HG03521 (cell line): ENCODE measurements around the gene PHOX2A.
"Not testable (repeated sequence)": the region's sequence is repeated elsewhere in the genome, so short reads cannot be mapped to it uniquely, and the experiment has no call there.

Source experiments
- ATAC-seq: cut with Tn5 transposase; IDR thresholded peaks from one replicate; pipeline ENCODE4 v1.9.1; 2021; ENCODE audit warnings: mild to moderate bottlenecking, moderate library complexity; ENCODE audit not compliant: unreplicated experiment

PHOX2A gene

DNA sequence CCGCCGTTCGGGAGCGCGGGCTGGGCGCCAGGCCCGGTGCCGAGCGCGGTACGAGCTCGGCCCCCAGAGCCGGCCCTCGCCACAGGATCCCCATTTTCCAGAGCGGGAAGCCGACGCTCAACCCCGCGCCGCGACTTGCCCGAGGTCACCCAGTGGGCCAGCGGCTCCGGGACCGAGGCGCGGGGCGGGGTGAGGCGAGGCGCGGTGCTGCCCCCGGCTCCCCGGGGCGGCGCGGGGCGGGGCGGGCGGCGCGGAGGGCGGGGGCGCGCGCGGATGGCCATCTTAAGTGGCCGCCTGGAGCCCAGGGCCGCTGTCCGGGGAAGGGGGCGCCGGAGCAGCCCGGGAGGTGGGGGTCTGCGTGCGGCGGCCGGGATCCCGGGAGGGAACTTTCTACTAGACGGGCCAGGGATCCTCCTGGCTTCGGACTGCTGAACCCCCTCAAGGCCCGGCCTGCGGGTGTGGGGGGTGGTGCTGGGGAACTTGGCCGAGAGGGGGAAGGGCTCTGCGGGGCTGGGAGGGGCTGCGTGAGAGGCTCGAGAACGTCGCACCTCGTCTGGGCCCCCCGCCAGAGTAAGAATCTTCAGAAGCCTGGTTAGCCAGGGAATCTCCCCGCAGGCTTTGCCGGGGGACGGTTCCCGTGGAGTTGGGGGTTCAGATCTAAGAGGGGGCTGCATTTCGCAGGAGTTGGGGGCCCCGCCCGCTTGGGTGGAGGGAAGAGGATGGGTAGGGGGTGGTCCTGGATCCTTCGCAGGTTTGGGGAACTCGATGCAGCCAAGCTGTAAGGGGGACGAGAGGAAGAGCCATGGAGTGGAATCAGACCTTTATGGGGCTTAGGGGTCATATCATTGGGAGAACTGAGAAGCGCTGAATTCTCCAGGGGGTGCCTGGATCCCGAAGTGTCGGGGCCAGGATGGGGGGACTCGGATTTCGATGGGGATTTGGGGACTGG, 20.1 kb downstream of the PHOX2A start:
- peak; percentile 41 for ATAC-seq

GRCh38 chr11:72222907-72223614, 20.9 kb downstream of the PHOX2A start:
- peak; percentile 64 for ATAC-seq

GRCh38 chr11:72222106-72222891, 21.7 kb downstream of the PHOX2A start:
- no peak for ATAC-seq

- ATAC-seq: no peak
These were observed 22.4 kb downstream of the PHOX2A start for GRCh38 chr11:72221386-72222075.

DNA sequence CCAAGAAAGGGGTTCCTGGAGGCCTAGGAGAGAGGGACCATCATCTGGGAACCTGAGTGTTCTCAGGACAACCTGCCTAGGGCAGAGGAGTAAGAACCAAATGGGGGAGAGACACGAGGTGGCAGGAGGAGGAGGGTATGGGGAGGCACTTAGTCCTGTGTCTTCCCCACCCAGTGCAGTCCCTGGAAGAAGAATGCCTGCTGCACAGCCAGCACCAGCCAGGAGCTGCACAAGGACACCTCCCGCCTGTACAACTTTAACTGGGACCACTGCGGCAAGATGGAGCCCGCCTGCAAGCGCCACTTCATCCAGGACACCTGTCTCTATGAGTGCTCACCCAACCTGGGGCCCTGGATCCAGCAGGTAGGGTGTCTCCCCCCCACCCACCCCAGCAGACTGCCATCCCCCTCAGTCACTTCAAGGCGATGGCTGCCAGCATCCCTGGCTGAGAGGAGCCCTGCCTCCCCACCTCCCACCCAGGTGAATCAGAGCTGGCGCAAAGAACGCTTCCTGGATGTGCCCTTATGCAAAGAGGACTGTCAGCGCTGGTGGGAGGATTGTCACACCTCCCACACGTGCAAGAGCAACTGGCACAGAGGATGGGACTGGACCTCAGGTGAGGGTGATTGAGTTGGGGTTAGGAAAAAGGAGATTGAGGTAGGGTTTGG, 23.1 kb downstream of the PHOX2A start:
- no peak for ATAC-seq

GRCh38 chr11:72218251-72218745, 25.7 kb downstream of the PHOX2A start:
- no peak for ATAC-seq

- ATAC-seq: no peak
These were observed 26.1 kb downstream of the PHOX2A start for GRCh38 chr11:72217841-72218240.

DNA sequence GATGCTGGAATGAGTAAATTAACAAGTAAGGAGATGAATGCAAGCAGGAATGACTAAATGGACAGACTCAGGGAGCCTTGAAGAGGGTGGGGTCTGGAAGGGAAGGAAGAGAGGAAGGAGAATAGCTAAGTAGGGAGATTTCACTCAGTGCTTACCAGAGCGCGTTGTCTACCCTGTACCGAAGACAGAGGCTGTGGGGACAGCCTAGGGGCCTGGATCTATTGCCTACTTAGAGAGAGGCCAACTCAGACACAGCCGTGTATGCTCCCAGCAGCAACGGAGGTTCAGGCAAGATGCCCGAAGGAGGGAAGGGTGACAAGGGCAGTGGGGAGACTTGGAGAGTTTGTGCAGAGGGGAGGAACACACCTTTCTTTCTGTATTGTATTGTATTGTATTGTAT, 27.3 kb downstream of the PHOX2A start, which contains the start of gene FOLR2:
Gene FOLR2 (plus strand): TSS at position 157 of the 400 bp plus-strand sequence. CDS start 1,791 bp downstream, outside the sequence.
- no peak for ATAC-seq

- no peak for ATAC-seq
These were observed 34.9 kb downstream of the PHOX2A start for GRCh38 chr11:72209101-72209500.

- no peak for ATAC-seq
These were observed 35.7 kb downstream of the PHOX2A start for GRCh38 chr11:72208281-72208680.

- ATAC-seq: not testable (repeated sequence)
These were observed 37.2 kb downstream of the PHOX2A start for GRCh38 chr11:72206794-72207193.

- no peak for ATAC-seq
These were observed 39.1 kb downstream of the PHOX2A start for GRCh38 chr11:72204886-72205285.

DNA sequence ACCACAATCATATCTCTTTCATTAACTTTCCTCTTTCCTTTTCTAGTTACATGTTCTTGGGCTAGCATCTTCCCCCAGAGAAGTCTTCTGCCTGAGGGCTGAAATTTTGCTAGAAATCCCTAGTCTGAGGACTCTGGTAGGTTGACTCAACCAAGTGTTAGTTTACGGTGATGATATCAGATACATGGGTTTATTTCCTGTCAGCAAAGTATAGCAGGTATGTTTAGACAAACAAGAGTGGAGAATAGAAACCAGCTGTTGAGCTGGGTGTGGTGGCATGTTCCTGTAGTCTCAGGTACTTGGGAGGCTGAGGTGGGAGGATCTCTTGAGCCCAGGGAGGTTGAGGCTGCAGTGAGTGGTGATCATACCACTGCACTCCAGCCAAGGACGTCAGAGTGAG, 40.8 kb downstream of the PHOX2A start:
- ATAC-seq: no peak

- no peak for ATAC-seq
These were observed 41.4 kb downstream of the PHOX2A start for GRCh38 chr11:72202571-72202970.

DNA sequence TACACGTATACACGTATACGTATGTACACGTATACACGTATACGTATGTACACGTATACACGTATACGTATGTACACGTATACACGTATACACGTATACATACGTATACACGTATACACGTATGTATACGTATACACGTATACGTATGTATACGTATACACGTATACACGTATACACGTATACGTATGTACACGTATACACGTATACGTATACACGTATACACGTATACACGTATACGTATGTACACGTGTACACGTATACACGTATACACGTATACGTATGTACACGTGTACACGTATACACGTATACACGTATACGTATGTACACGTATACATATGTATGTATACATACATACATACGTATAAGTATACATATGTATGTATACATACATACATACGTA, 42.5 kb downstream of the PHOX2A start:
- ATAC-seq: not testable (repeated sequence)

DNA sequence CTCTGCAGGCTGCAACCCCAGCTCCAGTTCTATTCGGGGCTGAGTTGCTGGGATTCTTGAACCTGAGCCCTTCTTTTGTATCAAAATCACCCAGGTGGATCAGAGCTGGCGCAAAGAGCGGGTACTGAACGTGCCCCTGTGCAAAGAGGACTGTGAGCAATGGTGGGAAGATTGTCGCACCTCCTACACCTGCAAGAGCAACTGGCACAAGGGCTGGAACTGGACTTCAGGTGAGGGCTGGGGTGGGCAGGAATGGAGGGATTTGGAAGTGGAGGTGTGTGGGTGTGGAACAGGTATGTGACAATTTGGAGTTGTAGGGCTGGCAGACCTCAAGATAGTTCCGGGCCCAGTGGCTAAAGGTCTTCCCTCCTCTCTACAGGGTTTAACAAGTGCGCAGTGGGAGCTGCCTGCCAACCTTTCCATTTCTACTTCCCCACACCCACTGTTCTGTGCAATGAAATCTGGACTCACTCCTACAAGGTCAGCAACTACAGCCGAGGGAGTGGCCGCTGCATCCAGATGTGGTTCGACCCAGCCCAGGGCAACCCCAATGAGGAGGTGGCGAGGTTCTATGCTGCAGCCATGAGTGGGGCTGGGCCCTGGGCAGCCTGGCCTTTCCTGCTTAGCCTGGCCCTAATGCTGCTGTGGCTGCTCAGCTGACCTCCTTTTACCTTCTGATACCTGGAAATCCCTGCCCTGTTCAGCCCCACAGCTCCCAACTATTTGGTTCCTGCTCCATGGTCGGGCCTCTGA, 48.3 kb downstream of the PHOX2A start:
- no peak for ATAC-seq

GRCh38 chr11:72191961-72192381, 52.0 kb downstream of the PHOX2A start, which contains the start of gene FOLR1:
FOLR1 (plus strand) TSS chr11:72192140; CDS start chr11:72192174, 34 bp downstream.
- no peak for ATAC-seq

- no peak for ATAC-seq
These were observed 53.3 kb downstream of the PHOX2A start for GRCh38 chr11:72190631-72191071.
